ENCODE measurements around the gene IER3IP1. TPM values are rescaled to one million over a fixed set of nuclear protein-coding genes. Genes with fewer than 3 reads are reported as not detected.

Gene IER3IP1
- total and polyA plus RNA-seq, 10 donors, result 8.4 to 15.1 (median 11.6) TPM

- H3K4me1 ChIP-seq, result peaks cover 11 to 46% (median 31%) of the 10 kb centered on the region in 6 donors
- H3K36me3 ChIP-seq, result peaks cover 0 to 25% (median 14%) of the 10 kb centered on the region in 6 donors
- no peaks in the 10 kb centered on the region for H3K27me3 ChIP-seq (replicated peaks in 1 of 7)
- peak overlapping the region; percentile 54 to 90 (median 76) for H3K4me3 ChIP-seq
- H3K27ac ChIP-seq, result peak overlapping the region; percentile 82 to 93 (median 90)
- WGBS, 5 donors, result 7 to 11% (median 8%) methylated on average over 13 of the region's 13 CpGs
- no peak for TF ChIP-seq CTCF (IDR thresholded peaks at IDR 0.05 in 8 of 11, conservative IDR thresholded peaks at IDR 0.05 in 3 of 11)
- intact Hi-C loops (cut with DNase I; ENCODE audit: low total_unique reads), result no loop called here
- H3K9me3 ChIP-seq, result no peaks in the 10 kb centered on the region
- DNase-seq, result peak; percentile 80
These were observed 25.3 kb downstream of the IER3IP1 start for GRCh38 chr18:47150824-47151366.

GRCh38 chr18:47150029-47150823 is 25.9 kb downstream of the IER3IP1 start, which contains the start of gene HDHD2:
Gene HDHD2 (minus strand): TSS chr18:47150500. CDS start chr18:47136439, 14,061 bp downstream.
- H3K27me3 ChIP-seq (replicated peaks in 1 of 7), result no peaks in the 10 kb centered on the region
- H3K9me3 ChIP-seq, result no peaks in the 10 kb centered on the region
- H3K27ac ChIP-seq, result peak within 1 kb of the TSS; percentile 82 to 93 (median 90)
- peak; percentile 94 for DNase-seq
- peak in 2 of 3 donors; percentile 33 to 57 for TF ChIP-seq POLR2A (IDR thresholded peaks at IDR 0.05)
- peak; percentile 94 to 95 (median 95) for TF ChIP-seq POLR2AphosphoS5 (IDR thresholded peaks at IDR 0.05)
- TF ChIP-seq CTCF (IDR thresholded peaks at IDR 0.05 in 8 of 11, conservative IDR thresholded peaks at IDR 0.05 in 3 of 11), result no peak
- H3K4me3 ChIP-seq, result peak within 1 kb of the TSS; percentile 54 to 90 (median 76)
- H3K36me3 ChIP-seq, result peaks cover 0 to 18% (median 10%) of the 10 kb centered on the region in 6 donors
- 0 to 1% (median 0%) methylated on average over 34 to 70 of the region's 70 CpGs for WGBS, 5 donors
- intact Hi-C loops (cut with DNase I; ENCODE audit: low total_unique reads), result no loop called here
- H3K4me1 ChIP-seq, result peaks cover 11 to 46% (median 31%) of the 10 kb centered on the region in 6 donors

GRCh38 chr18:47149457-47150028 is 26.6 kb downstream of the IER3IP1 start:
- H3K27me3 ChIP-seq (replicated peaks in 1 of 7), result no peaks in the 10 kb centered on the region
- 43 to 53% (median 47%) methylated on average over 11 to 12 of the region's 12 CpGs for WGBS, 5 donors
- TF ChIP-seq CTCF (IDR thresholded peaks at IDR 0.05 in 8 of 11, conservative IDR thresholded peaks at IDR 0.05 in 3 of 11) (no peak), POLR2A (IDR thresholded peaks at IDR 0.05) (no peak), POLR2AphosphoS5 (IDR thresholded peaks at IDR 0.05) (no peak)
- DNase-seq, result no peak
- H3K36me3 ChIP-seq, result peaks cover 0 to 12% (median 6%) of the 10 kb centered on the region in 6 donors
- no peaks in the 10 kb centered on the region for H3K9me3 ChIP-seq
- peaks cover 11 to 46% (median 31%) of the 10 kb centered on the region in 6 donors for H3K4me1 ChIP-seq
- H3K27ac ChIP-seq, result peak overlapping the region; percentile 82 to 93 (median 90)
- intact Hi-C loops (cut with DNase I; ENCODE audit: low total_unique reads), result no loop called here
- peak overlapping the region; percentile 54 to 90 (median 76) for H3K4me3 ChIP-seq

GRCh38 chr18:47146206-47146605 is 30.0 kb downstream of the IER3IP1 start:
- Histone ChIP-seq H3K36me3 (peaks cover 0 to 6% (median 0%) of the 10 kb centered on the region in 6 donors), H3K27me3 (replicated peaks in 1 of 7) (no peaks in the 10 kb centered on the region), H3K4me3 (no peak overlapping the region), H3K27ac (no peak overlapping the region), H3K4me1 (peaks cover 10 to 39% (median 25%) of the 10 kb centered on the region in 6 donors), H3K9me3 (no peaks in the 10 kb centered on the region)
- intact Hi-C loops (cut with DNase I; ENCODE audit: low total_unique reads), result no loop called here
- DNase-seq, result no peak
- TF ChIP-seq CTCF (IDR thresholded peaks at IDR 0.05 in 8 of 11, conservative IDR thresholded peaks at IDR 0.05 in 3 of 11) (no peak), POLR2AphosphoS5 (IDR thresholded peaks at IDR 0.05) (no peak), POLR2A (IDR thresholded peaks at IDR 0.05) (no peak)
- 94 to 98% (median 97%) methylated on average over 3 of the region's 3 CpGs for WGBS, 5 donors

Data from spleen (tissue), 11 donors.